ENCODE results near the gene C18orf63.

- TF ChIP-seq CTCF (IDR thresholded peaks at IDR 0.05): no peak
- no peak for TF ChIP-seq POLR2A (IDR thresholded peaks at IDR 0.05)
Observed at GRCh38 chr18:74334242-74334893, 18.7 kb downstream of the C18orf63 start.
